ENCODE results near the gene HSD11B1. TPM values are rescaled to one million over a fixed set of nuclear protein-coding genes. Genes with fewer than 3 reads are reported as not detected.

HSD11B1 gene
- total RNA-seq, 1 donor from 2014 or later = not detected

- Histone ChIP-seq H3K36me3 (ENCODE audit: control insufficient read depth in 3 of 3, insufficient read depth in 3 of 3, low read length in 3 of 3) (no peaks in the 10 kb centered on the region), H3K4me1 (ENCODE audit: control insufficient read depth in 3 of 3, insufficient read depth in 3 of 3, low read length in 3 of 3) (no peaks in the 10 kb centered on the region), H3K27me3 (ENCODE audit: control insufficient read depth in 3 of 3, insufficient read depth in 3 of 3, low read length in 3 of 3) (no peaks in the 10 kb centered on the region), H3K9me3 (ENCODE audit: control insufficient read depth in 3 of 3, low read length in 3 of 3) (no peaks in the 10 kb centered on the region), H3K4me3 (ENCODE audit: low read length in 3 of 3) (no peak overlapping the region), H3K27ac (ENCODE audit: low read depth, low read length) (peak overlapping the region; percentile 11), H3K9ac (ENCODE audit: low read depth in 1 of 3, low read length in 3 of 3) (no peak overlapping the region)
Observed at GRCh38 chr1:209705033-209705598, 470 bp downstream of the HSD11B1 start.

- H3K27ac ChIP-seq (ENCODE audit: low read depth, low read length) = no peak overlapping the region
- H3K4me3 ChIP-seq (ENCODE audit: low read length in 3 of 3) = no peak overlapping the region
- H3K4me1 ChIP-seq (ENCODE audit: control insufficient read depth in 3 of 3, insufficient read depth in 3 of 3, low read length in 3 of 3) = no peaks in the 10 kb centered on the region
- no peaks in the 10 kb centered on the region for H3K27me3 ChIP-seq (ENCODE audit: control insufficient read depth in 3 of 3, insufficient read depth in 3 of 3, low read length in 3 of 3)
- no peak overlapping the region for H3K9ac ChIP-seq (ENCODE audit: low read depth in 1 of 3, low read length in 3 of 3)
- no peaks in the 10 kb centered on the region for H3K36me3 ChIP-seq (ENCODE audit: control insufficient read depth in 3 of 3, insufficient read depth in 3 of 3, low read length in 3 of 3)
- no peaks in the 10 kb centered on the region for H3K9me3 ChIP-seq (ENCODE audit: control insufficient read depth in 3 of 3, low read length in 3 of 3)
Observed at GRCh38 chr1:209706622-209707021, 2.0 kb downstream of the HSD11B1 start.

GRCh38 chr1:209707308-209707707, 2.7 kb downstream of the HSD11B1 start:
- Histone ChIP-seq H3K4me1 (ENCODE audit: control insufficient read depth in 3 of 3, insufficient read depth in 3 of 3, low read length in 3 of 3) (no peaks in the 10 kb centered on the region), H3K36me3 (ENCODE audit: control insufficient read depth in 3 of 3, insufficient read depth in 3 of 3, low read length in 3 of 3) (no peaks in the 10 kb centered on the region), H3K27ac (ENCODE audit: low read depth, low read length) (no peak overlapping the region), H3K4me3 (ENCODE audit: low read length in 3 of 3) (no peak overlapping the region), H3K9me3 (ENCODE audit: control insufficient read depth in 3 of 3, low read length in 3 of 3) (no peaks in the 10 kb centered on the region), H3K9ac (ENCODE audit: low read depth in 1 of 3, low read length in 3 of 3) (no peak overlapping the region), H3K27me3 (ENCODE audit: control insufficient read depth in 3 of 3, insufficient read depth in 3 of 3, low read length in 3 of 3) (no peaks in the 10 kb centered on the region)

- no peak overlapping the region for H3K4me3 ChIP-seq (ENCODE audit: low read length in 3 of 3)
- H3K27ac ChIP-seq (ENCODE audit: low read depth, low read length) = no peak overlapping the region
- no peaks in the 10 kb centered on the region for H3K27me3 ChIP-seq (ENCODE audit: control insufficient read depth in 3 of 3, insufficient read depth in 3 of 3, low read length in 3 of 3)
- no peaks in the 10 kb centered on the region for H3K9me3 ChIP-seq (ENCODE audit: control insufficient read depth in 3 of 3, low read length in 3 of 3)
- no peak overlapping the region for H3K9ac ChIP-seq (ENCODE audit: low read depth in 1 of 3, low read length in 3 of 3)
- H3K4me1 ChIP-seq (ENCODE audit: control insufficient read depth in 3 of 3, insufficient read depth in 3 of 3, low read length in 3 of 3) = no peaks in the 10 kb centered on the region
- no peaks in the 10 kb centered on the region for H3K36me3 ChIP-seq (ENCODE audit: control insufficient read depth in 3 of 3, insufficient read depth in 3 of 3, low read length in 3 of 3)
Observed at GRCh38 chr1:209708297-209708696, 3.7 kb downstream of the HSD11B1 start.

GRCh38 chr1:209710093-209710492, 5.4 kb downstream of the HSD11B1 start:
- Histone ChIP-seq H3K4me3 (ENCODE audit: low read length in 3 of 3) (no peak overlapping the region), H3K36me3 (ENCODE audit: control insufficient read depth in 3 of 3, insufficient read depth in 3 of 3, low read length in 3 of 3) (no peaks in the 10 kb centered on the region), H3K27ac (ENCODE audit: low read depth, low read length) (no peak overlapping the region), H3K27me3 (ENCODE audit: control insufficient read depth in 3 of 3, insufficient read depth in 3 of 3, low read length in 3 of 3) (no peaks in the 10 kb centered on the region), H3K9me3 (ENCODE audit: control insufficient read depth in 3 of 3, low read length in 3 of 3) (no peaks in the 10 kb centered on the region), H3K4me1 (ENCODE audit: control insufficient read depth in 3 of 3, insufficient read depth in 3 of 3, low read length in 3 of 3) (no peaks in the 10 kb centered on the region), H3K9ac (ENCODE audit: low read depth in 1 of 3, low read length in 3 of 3) (no peak overlapping the region)

GRCh38 chr1:209710847-209711246, 6.2 kb downstream of the HSD11B1 start:
- H3K9me3 ChIP-seq (ENCODE audit: control insufficient read depth in 3 of 3, low read length in 3 of 3) = no peaks in the 10 kb centered on the region
- no peak overlapping the region for H3K27ac ChIP-seq (ENCODE audit: low read depth, low read length)
- no peaks in the 10 kb centered on the region for H3K4me1 ChIP-seq (ENCODE audit: control insufficient read depth in 3 of 3, insufficient read depth in 3 of 3, low read length in 3 of 3)
- no peak overlapping the region for H3K9ac ChIP-seq (ENCODE audit: low read depth in 1 of 3, low read length in 3 of 3)
- no peaks in the 10 kb centered on the region for H3K36me3 ChIP-seq (ENCODE audit: control insufficient read depth in 3 of 3, insufficient read depth in 3 of 3, low read length in 3 of 3)
- no peak overlapping the region for H3K4me3 ChIP-seq (ENCODE audit: low read length in 3 of 3)
- no peaks in the 10 kb centered on the region for H3K27me3 ChIP-seq (ENCODE audit: control insufficient read depth in 3 of 3, insufficient read depth in 3 of 3, low read length in 3 of 3)

- Histone ChIP-seq H3K27me3 (ENCODE audit: control insufficient read depth in 3 of 3, insufficient read depth in 3 of 3, low read length in 3 of 3) (no peaks in the 10 kb centered on the region), H3K27ac (ENCODE audit: low read depth, low read length) (no peak overlapping the region), H3K9me3 (ENCODE audit: control insufficient read depth in 3 of 3, low read length in 3 of 3) (no peaks in the 10 kb centered on the region), H3K36me3 (ENCODE audit: control insufficient read depth in 3 of 3, insufficient read depth in 3 of 3, low read length in 3 of 3) (no peaks in the 10 kb centered on the region), H3K4me1 (ENCODE audit: control insufficient read depth in 3 of 3, insufficient read depth in 3 of 3, low read length in 3 of 3) (no peaks in the 10 kb centered on the region), H3K4me3 (ENCODE audit: low read length in 3 of 3) (no peak overlapping the region), H3K9ac (ENCODE audit: low read depth in 1 of 3, low read length in 3 of 3) (no peak overlapping the region)
Observed at GRCh38 chr1:209714338-209714737, 9.7 kb downstream of the HSD11B1 start.

GRCh38 chr1:209715314-209715713, 10.7 kb downstream of the HSD11B1 start:
- no peak overlapping the region for H3K4me3 ChIP-seq (ENCODE audit: low read length in 3 of 3)
- no peak overlapping the region for H3K9ac ChIP-seq (ENCODE audit: low read depth in 1 of 3, low read length in 3 of 3)
- H3K27ac ChIP-seq (ENCODE audit: low read depth, low read length) = no peak overlapping the region
- no peaks in the 10 kb centered on the region for H3K9me3 ChIP-seq (ENCODE audit: control insufficient read depth in 3 of 3, low read length in 3 of 3)
- H3K36me3 ChIP-seq (ENCODE audit: control insufficient read depth in 3 of 3, insufficient read depth in 3 of 3, low read length in 3 of 3) = no peaks in the 10 kb centered on the region
- no peaks in the 10 kb centered on the region for H3K27me3 ChIP-seq (ENCODE audit: control insufficient read depth in 3 of 3, insufficient read depth in 3 of 3, low read length in 3 of 3)
- H3K4me1 ChIP-seq (ENCODE audit: control insufficient read depth in 3 of 3, insufficient read depth in 3 of 3, low read length in 3 of 3) = no peaks in the 10 kb centered on the region

GRCh38 chr1:209717818-209718217, 13.2 kb downstream of the HSD11B1 start:
- no peak overlapping the region for H3K9ac ChIP-seq (ENCODE audit: low read depth in 1 of 3, low read length in 3 of 3)
- H3K27me3 ChIP-seq (ENCODE audit: control insufficient read depth in 3 of 3, insufficient read depth in 3 of 3, low read length in 3 of 3) = no peaks in the 10 kb centered on the region
- no peaks in the 10 kb centered on the region for H3K36me3 ChIP-seq (ENCODE audit: control insufficient read depth in 3 of 3, insufficient read depth in 3 of 3, low read length in 3 of 3)
- no peak overlapping the region for H3K4me3 ChIP-seq (ENCODE audit: low read length in 3 of 3)
- no peaks in the 10 kb centered on the region for H3K9me3 ChIP-seq (ENCODE audit: control insufficient read depth in 3 of 3, low read length in 3 of 3)
- no peaks in the 10 kb centered on the region for H3K4me1 ChIP-seq (ENCODE audit: control insufficient read depth in 3 of 3, insufficient read depth in 3 of 3, low read length in 3 of 3)
- no peak overlapping the region for H3K27ac ChIP-seq (ENCODE audit: low read depth, low read length)

- no peak overlapping the region for H3K4me3 ChIP-seq (ENCODE audit: low read length in 3 of 3)
- no peak overlapping the region for H3K27ac ChIP-seq (ENCODE audit: low read depth, low read length)
- peaks cover 0 to 4% (median 0%) of the 10 kb centered on the region in 3 donors for H3K4me1 ChIP-seq (ENCODE audit: control insufficient read depth in 3 of 3, insufficient read depth in 3 of 3, low read length in 3 of 3)
- H3K9ac ChIP-seq (ENCODE audit: low read depth in 1 of 3, low read length in 3 of 3) = no peak overlapping the region
- H3K9me3 ChIP-seq (ENCODE audit: control insufficient read depth in 3 of 3, low read length in 3 of 3) = no peaks in the 10 kb centered on the region
- no peaks in the 10 kb centered on the region for H3K36me3 ChIP-seq (ENCODE audit: control insufficient read depth in 3 of 3, insufficient read depth in 3 of 3, low read length in 3 of 3)
- H3K27me3 ChIP-seq (ENCODE audit: control insufficient read depth in 3 of 3, insufficient read depth in 3 of 3, low read length in 3 of 3) = no peaks in the 10 kb centered on the region
Observed at GRCh38 chr1:209720326-209720725, 15.7 kb downstream of the HSD11B1 start.
